ENCODE results near the gene RIPOR2.

DNA sequence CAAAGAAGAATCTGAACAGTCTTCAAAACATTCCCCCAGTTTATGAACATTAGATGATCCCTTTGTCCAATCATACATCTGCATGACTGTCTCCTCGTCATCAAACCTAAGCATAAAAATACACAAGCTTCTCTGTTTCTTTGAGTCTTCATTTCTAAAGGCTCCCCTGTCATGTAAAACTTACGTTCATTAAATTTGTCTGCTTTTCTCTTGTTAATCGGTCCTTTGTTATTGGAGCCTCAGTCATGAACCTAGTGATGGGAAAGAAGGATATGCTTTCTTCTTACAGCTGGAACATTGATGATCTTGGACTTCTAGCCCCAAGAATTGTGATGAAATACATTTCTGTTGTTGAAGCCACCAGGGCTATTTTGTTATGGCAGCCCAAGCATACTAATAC is 18.0 kb upstream of the RIPOR2 start:
- TF ChIP-seq, protein P1, sequence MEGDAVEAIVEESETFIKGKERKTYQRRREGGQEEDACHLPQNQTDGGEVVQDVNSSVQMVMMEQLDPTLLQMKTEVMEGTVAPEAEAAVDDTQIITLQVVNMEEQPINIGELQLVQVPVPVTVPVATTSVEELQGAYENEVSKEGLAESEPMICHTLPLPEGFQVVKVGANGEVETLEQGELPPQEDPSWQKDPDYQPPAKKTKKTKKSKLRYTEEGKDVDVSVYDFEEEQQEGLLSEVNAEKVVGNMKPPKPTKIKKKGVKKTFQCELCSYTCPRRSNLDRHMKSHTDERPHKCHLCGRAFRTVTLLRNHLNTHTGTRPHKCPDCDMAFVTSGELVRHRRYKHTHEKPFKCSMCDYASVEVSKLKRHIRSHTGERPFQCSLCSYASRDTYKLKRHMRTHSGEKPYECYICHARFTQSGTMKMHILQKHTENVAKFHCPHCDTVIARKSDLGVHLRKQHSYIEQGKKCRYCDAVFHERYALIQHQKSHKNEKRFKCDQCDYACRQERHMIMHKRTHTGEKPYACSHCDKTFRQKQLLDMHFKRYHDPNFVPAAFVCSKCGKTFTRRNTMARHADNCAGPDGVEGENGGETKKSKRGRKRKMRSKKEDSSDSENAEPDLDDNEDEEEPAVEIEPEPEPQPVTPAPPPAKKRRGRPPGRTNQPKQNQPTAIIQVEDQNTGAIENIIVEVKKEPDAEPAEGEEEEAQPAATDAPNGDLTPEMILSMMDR (conservative IDR thresholded peaks at IDR 0.05; ENCODE audit: low read length), result no peak
- TF ChIP-seq EZH2phosphoT487 (IDR thresholded peaks at IDR 0.05; ENCODE audit: borderline replicate concordance, low read depth, low read length), result no peak

All from OCI-LY7 (cell line).